Spleen (tissue), 11 donors: ENCODE measurements around the gene FAM184A. TPM values are rescaled to one million over a fixed set of nuclear protein-coding genes. Genes with fewer than 3 reads are reported as not detected.

Source experiments
- DNase-seq: peaks from one replicate; pipeline ENCODE4 v3.0.0-alpha.2; 2020
- H3K27ac ChIP-seq, 8 donors: fragments of 200-600 bp; sonication (generic) in 7 of 8; 1 replicate in 4 of 8; 2 replicates in 4 of 8; pipeline versions ENCODE4 v1.5.0 to v1.8.0; 2016 to 2021; ENCODE audit warnings: inconsistent platforms in 4 of 8, mild to moderate bottlenecking in 4 of 8, moderate library complexity in 1 of 8
- H3K27me3 ChIP-seq, 7 donors: fragments of 200-600 bp; sonication (generic) in 6 of 7; replicated peaks in 1 of 7; 1 replicate in 4 of 7; 2 replicates in 3 of 7; pipeline versions ENCODE4 v1.5.0 to v1.8.0; 2016 to 2021; ENCODE audit warnings: inconsistent platforms in 3 of 7, mild to moderate bottlenecking in 1 of 7
- H3K36me3 ChIP-seq, 6 donors: fragments of 200-600 bp; sonication (generic) in 5 of 6; 1 replicate in 4 of 6; 2 replicates in 2 of 6; pipeline versions ENCODE4 v1.5.0 to v1.8.0; 2016 to 2021; ENCODE audit warnings: inconsistent platforms in 2 of 6
- H3K4me1 ChIP-seq, 6 donors: fragments of 200-600 bp; sonication (generic) in 5 of 6; 1 replicate in 3 of 6; 2 replicates in 3 of 6; pipeline versions ENCODE4 v1.5.0 to v1.8.0; 2016 to 2021; ENCODE audit warnings: inconsistent platforms in 3 of 6
- H3K4me3 ChIP-seq, 8 donors: fragments of 200-600 bp; sonication (generic) in 7 of 8; 1 replicate in 4 of 8; 2 replicates in 4 of 8; pipeline versions ENCODE4 v1.5.0 to v1.8.0; 2016 to 2021; ENCODE audit warnings: inconsistent platforms in 4 of 8, mild to moderate bottlenecking in 4 of 8, moderate library complexity in 2 of 8
- H3K9me3 ChIP-seq, 8 donors: fragments of 200-600 bp; sonication (generic) in 7 of 8; 1 replicate in 4 of 8; 2 replicates in 4 of 8; pipeline versions ENCODE4 v1.5.0 to v1.8.0; 2016 to 2021; ENCODE audit warnings: inconsistent platforms in 4 of 8
- POLR2A ChIP-seq, 3 donors: fragments of 450-650 bp; IDR thresholded peaks; one replicate each; pipeline ENCODE4 v1.5.1; 2017; ENCODE audit warnings: antibody characterized with exemption in 3 of 3, mild to moderate bottlenecking in 1 of 3
- POLR2AphosphoS5 ChIP-seq, 3 donors: sonication (generic); formaldehyde crosslinking; IDR thresholded peaks; one replicate each; pipeline ENCODE4 v1.5.1; 2017; ENCODE audit warnings: antibody characterized with exemption in 3 of 3
- WGBS, 5 donors: extraction: QIAGEN DNeasy Blood & Tissue Kit in 3 of 5; methylation state at CpG; one replicate each; pipeline versions ENCODE4 v1.1.5 to v1.1.7; 2013 to 2018; 5-methylcytosine and 5-hydroxymethylcytosine counted together
- intact Hi-C: fragments of 100-400 bp; cut with DNase I; formaldehyde crosslinking; loops from one replicate; pipeline ENCODE4 v1.15.0; 2023; ENCODE audit warnings: low total_unique reads
- polyA plus RNA-seq, 3 donors: library from polyadenylated mRNA; stranded (reverse); fragments of 200-250 nt; gene quantifications; one replicate each; pipeline ENCODE4 v1.2.1, GENCODE V29; 2013
- total RNA-seq, 7 donors: library from RNA; depleted of rRNA in 3 of 7; stranded (reverse); fragments of >200 nt in 3 of 7; fragmentation: NEBNext Ultra II Directional in 4 of 7; extraction: Animal tissue kit (Norgen Biotek cat#: 25700) in 4 of 7; gene quantifications; one replicate each; pipeline versions ENCODE4 v1.1.0 to v1.2.1, GENCODE V29; 2016 to 2021
- TF ChIP-seq, protein P1 (sequence below), 11 experiments: fragments of 200-600 bp in 7 of 11; fragments of 450-650 bp in 4 of 11; sonication (generic) in 4 of 11; IDR thresholded peaks in 8 of 11; conservative IDR thresholded peaks in 3 of 11; 1 replicate in 7 of 11; 2 replicates in 4 of 11; pipeline versions ENCODE4 v1.4.0 to v1.8.0; 2016 to 2021; ENCODE audit warnings: antibody characterized with exemption in 11 of 11, inconsistent platforms in 4 of 11, mild to moderate bottlenecking in 1 of 11
- donor health status: healthy with polysubstance abuse.
- donor health status: DM: no; HTN: no; CAD: no; lungs with moderate emphysema.
- donor health status: DM: no; HTN: no; CAD: no.
- donor health status: Bipolar disorder and iron deficiency.
- donor health status: healthy.
- donor health status: DM: no; HTN: no; CAD: no.
- donor health status: DM: yes; HTN: yes; CAD: no.

Gene FAM184A
- total and polyA plus RNA-seq, 10 donors = 0.66 to 2.0 (median 1.2) TPM

DNA sequence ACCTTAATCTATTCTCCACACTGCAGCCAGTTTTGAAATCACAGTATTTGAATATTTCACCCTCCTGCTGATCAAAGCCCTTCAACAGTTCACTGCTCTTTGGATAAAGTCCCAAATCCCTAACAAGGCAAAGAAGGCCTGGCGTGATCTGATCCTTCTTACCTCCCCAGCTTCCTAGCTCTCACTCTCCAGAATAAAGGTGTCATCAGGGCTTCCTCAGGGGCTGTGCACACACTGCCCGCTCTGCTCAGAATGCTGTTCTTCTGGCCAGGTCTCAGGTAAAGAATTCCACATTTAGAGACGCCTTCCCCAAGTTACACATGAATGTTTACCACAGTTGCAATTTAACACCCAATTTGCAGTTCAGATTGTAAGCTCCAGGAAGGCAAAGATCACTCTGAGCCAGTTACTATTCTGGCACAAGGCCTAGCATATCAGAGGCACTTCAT lies 84.6 kb downstream of the FAM184A start:
- no peak for TF ChIP-seq POLR2AphosphoS5 (IDR thresholded peaks at IDR 0.05)
- TF ChIP-seq, protein P1, sequence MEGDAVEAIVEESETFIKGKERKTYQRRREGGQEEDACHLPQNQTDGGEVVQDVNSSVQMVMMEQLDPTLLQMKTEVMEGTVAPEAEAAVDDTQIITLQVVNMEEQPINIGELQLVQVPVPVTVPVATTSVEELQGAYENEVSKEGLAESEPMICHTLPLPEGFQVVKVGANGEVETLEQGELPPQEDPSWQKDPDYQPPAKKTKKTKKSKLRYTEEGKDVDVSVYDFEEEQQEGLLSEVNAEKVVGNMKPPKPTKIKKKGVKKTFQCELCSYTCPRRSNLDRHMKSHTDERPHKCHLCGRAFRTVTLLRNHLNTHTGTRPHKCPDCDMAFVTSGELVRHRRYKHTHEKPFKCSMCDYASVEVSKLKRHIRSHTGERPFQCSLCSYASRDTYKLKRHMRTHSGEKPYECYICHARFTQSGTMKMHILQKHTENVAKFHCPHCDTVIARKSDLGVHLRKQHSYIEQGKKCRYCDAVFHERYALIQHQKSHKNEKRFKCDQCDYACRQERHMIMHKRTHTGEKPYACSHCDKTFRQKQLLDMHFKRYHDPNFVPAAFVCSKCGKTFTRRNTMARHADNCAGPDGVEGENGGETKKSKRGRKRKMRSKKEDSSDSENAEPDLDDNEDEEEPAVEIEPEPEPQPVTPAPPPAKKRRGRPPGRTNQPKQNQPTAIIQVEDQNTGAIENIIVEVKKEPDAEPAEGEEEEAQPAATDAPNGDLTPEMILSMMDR (IDR thresholded peaks at IDR 0.05 in 8 of 11, conservative IDR thresholded peaks at IDR 0.05 in 3 of 11) = no peak
- no peak for TF ChIP-seq POLR2A (IDR thresholded peaks at IDR 0.05)
- H3K9me3 ChIP-seq = no peaks in the 10 kb centered on the region
- no peaks in the 10 kb centered on the region for H3K27me3 ChIP-seq
- H3K4me1 ChIP-seq = no peaks in the 10 kb centered on the region
- H3K36me3 ChIP-seq = no peaks in the 10 kb centered on the region
- intact Hi-C loops = no loop called here
- 89 to 99% (median 93%) methylated on average over 3 of the region's 3 CpGs for WGBS, 5 donors
- no peak for DNase-seq
- H3K27ac ChIP-seq = no peak overlapping the region
- no peak overlapping the region for H3K4me3 ChIP-seq

DNA sequence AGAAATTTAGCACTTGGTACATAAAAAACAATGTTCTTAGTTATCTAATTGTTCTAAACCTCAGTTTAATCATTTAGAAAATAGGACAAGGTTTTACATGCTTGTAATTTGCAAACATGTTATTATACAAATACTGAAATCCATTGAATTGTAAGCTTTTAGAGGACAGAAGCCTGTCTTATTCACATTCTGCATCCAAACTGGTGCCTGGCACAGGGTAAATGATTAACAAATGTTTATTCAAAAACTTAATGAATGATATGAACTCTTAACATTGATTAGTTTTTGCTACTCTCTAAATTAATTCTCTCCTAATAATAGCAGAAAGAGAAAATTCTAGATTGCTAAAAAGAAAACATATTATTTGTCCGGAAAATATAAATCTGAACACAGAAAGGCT lies 85.1 kb downstream of the FAM184A start:
- intact Hi-C loops = no loop called here
- no peaks in the 10 kb centered on the region for H3K27me3 ChIP-seq
- no peaks in the 10 kb centered on the region for H3K9me3 ChIP-seq
- H3K4me1 ChIP-seq = no peaks in the 10 kb centered on the region
- TF ChIP-seq POLR2AphosphoS5 (IDR thresholded peaks at IDR 0.05) = no peak
- TF ChIP-seq POLR2A (IDR thresholded peaks at IDR 0.05) = no peak
- TF ChIP-seq, protein P1 (IDR thresholded peaks at IDR 0.05 in 8 of 11, conservative IDR thresholded peaks at IDR 0.05 in 3 of 11) = no peak
- no peak for DNase-seq
- 91 to 100% (median 92%) methylated on average over 1 of the region's 1 CpG for WGBS, 5 donors
- no peak overlapping the region for H3K27ac ChIP-seq
- H3K36me3 ChIP-seq = no peaks in the 10 kb centered on the region
- H3K4me3 ChIP-seq = no peak overlapping the region

DNA sequence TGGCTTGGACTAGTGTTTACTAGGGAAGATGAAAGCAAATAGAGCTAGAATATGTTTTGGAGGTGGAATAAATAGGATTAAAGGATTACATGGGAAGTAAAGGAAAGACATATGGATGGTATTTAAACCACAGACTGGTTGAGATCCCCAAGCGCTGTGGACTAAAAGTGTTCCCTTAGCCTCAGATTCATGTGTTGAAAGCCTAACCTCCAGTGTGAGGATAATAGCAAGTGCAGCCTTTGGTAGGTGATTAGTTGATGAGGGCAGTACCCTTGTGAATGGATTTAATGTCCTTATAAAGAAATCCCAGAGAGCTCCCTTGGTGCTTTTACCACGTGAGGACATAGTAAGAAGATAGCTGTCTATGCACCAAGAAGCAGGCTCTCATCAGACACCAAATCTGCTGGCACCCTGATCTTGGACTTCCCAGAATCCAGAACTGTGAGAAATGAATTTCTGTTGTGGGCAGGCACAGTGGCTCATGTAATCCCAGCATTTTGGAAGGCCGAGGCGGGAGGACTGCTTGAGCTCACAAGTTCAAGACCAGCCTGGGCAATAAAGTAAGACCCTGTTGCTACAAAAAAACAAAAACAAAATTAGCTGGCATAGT lies 86.2 kb downstream of the FAM184A start:
- TF ChIP-seq POLR2A (IDR thresholded peaks at IDR 0.05) = no peak
- DNase-seq = no peak
- WGBS, 5 donors = 82 to 95% (median 92%) methylated on average over 4 of the region's 4 CpGs
- Histone ChIP-seq H3K27me3 (no peaks in the 10 kb centered on the region), H3K4me1 (no peaks in the 10 kb centered on the region), H3K27ac (no peak overlapping the region), H3K4me3 (no peak overlapping the region), H3K36me3 (no peaks in the 10 kb centered on the region), H3K9me3 (no peaks in the 10 kb centered on the region)
- intact Hi-C loops = no loop called here

DNA sequence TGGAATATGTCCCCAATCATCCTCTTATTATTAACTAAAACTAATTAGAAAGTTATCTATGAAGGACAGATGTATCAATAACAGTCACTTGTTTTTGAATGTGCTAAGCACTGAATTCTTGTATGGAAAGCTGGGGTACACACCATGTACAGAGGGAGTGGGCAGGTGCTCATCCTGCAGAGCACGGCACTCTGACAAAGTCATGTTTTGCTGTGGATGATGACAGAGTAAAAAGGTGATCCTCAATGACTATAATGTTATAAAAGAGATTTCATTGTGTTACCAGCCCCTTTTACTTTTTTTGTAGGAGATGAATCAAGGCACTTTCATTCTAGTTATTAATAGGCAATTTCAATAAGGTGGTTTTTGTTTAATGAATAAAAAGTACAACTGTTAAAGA lies 92.2 kb downstream of the FAM184A start:
- Histone ChIP-seq H3K27ac (no peak overlapping the region), H3K4me3 (no peak overlapping the region), H3K36me3 (no peaks in the 10 kb centered on the region), H3K27me3 (no peaks in the 10 kb centered on the region), H3K4me1 (no peaks in the 10 kb centered on the region), H3K9me3 (no peaks in the 10 kb centered on the region)
- intact Hi-C loops = no loop called here
- 79 to 100% (median 87%) methylated on average over 1 of the region's 1 CpG for WGBS, 5 donors
- TF ChIP-seq POLR2A (IDR thresholded peaks at IDR 0.05) = no peak
- TF ChIP-seq POLR2AphosphoS5 (IDR thresholded peaks at IDR 0.05) = no peak
- TF ChIP-seq, protein P1 (IDR thresholded peaks at IDR 0.05 in 8 of 11, conservative IDR thresholded peaks at IDR 0.05 in 3 of 11) = no peak
- no peak for DNase-seq
